Left cardiac atrium (tissue), 4 donors: Measurements from ENCODE around the gene RPL26. TPM values are rescaled to one million over a fixed set of nuclear protein-coding genes. Genes with fewer than 3 reads are reported as not detected.
"Not testable (repeated sequence)": the region's sequence is repeated elsewhere in the genome, so short reads cannot be mapped to it uniquely, and the experiment has no call there.

Source experiments
- ATAC-seq, 2 donors: fragments of 200-7000 bp; cut with Tn5 transposase; one replicate each; pipeline ENCODE4 v1.9.1; 2020; ENCODE audit warnings: mild to moderate bottlenecking in 2 of 2, moderate library complexity in 2 of 2
- DNase-seq: peaks from one replicate; pipeline ENCODE4 v3.0.0-alpha.2; 2020
- intact Hi-C, 2 donors: fragments of 100-400 bp; cut with DNase I; formaldehyde crosslinking; loops; one replicate each; pipeline versions ENCODE4 v1.14.1 to v1.15.1; 2022 to 2023
- total RNA-seq, 2 donors: library from RNA; stranded (reverse); fragmentation: NEBNext Ultra II Directional; extraction: Animal tissue kit (Norgen Biotek cat#: 25700); gene quantifications; one replicate each; pipeline ENCODE4 v1.2.1, GENCODE V29; 2021
- donor health status: DM: no; HTN: yes; CAD: no.
- donor health status: DM: no; HTN: yes; CAD: no; lungs with severe emphysema.
- donor health status: DM: yes; HTN: yes; CAD: no.
- donor health status: Dilated cardiomyopathy.

Gene RPL26
- total RNA-seq, 2 donors from 2014 or later: 1,025 to 1,062 TPM

DNA sequence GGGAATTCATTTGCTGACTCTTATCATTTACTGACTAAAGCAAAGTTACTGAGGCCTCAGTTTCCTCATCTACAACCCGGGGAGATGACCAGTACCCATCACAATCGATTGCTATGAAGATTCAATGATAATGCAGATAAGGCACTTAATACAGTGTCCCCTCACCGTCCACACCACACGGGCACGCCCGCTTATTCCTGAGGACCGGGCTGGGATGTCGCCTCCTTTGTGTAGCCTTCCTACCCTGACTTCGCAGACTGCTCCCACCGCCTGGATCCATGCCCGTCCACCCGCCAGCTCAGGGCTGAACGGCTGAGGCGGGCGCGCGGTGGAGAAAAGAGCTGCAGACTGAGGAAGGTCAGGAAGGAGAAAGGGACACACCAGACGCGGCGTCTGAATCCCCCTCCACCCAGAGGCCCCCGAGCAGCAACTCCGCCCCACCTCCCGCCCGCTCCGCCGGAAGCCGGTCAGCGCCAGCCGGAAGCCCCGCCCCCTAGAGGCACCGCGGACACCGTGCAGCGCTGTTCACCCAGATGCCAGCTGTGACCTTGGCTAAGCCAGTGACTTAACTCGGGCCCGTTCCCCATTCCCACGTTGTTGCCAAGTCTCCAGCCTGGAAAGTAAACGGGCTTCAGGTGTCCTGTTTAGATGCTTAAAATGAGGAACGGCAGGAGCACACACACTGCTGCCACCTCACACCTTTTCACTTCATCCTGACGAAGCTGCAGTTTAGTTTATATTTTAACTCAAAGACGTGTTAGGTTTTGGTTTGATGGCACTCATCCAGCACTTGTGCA is 6.5 kb downstream of the RPL26 start, which contains the start of gene KRABD2:
KRABD2 (minus strand) TSS at position 434 of the 797 bp plus-strand sequence.
- intact Hi-C loops: loop anchor here in 1 of 2 donors (5.0 kb wide), 1 partner anchor 64 kb away; the partner anchor contains the start of gene ARHGEF15
- ATAC-seq (peak; percentile 98), DNase-seq (peak; percentile 93)

DNA sequence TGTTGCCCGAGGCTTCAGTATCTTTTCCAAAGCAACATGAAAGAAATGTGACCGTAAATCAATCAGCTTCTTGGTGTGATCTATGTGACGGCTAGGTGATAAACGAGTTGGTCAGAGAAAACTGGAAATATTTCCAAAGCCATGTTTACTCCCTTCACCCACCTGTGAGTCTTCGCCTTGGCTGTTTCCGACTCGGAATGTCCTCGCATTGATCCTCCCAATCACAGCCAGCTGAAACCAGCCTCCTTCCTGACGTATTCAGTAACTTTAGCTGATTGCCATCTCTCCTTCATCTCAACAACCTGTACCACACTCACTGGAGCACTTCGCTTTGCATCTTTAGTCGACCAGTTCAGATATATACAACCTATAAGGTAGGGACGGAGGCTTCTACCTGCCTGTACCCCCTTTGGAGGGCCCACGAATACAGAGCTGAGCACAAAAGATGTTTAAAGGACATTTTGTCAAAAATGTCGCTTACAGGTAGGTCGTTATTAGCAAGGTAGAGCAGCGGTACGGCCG is 7.2 kb downstream of the RPL26 start:
- ATAC-seq (peak; percentile 12 to 13), DNase-seq (no peak)
- intact Hi-C loops: loop anchor here in 1 of 2 donors (5.0 kb wide), 1 partner anchor 63 kb away; the partner anchor contains the start of gene ARHGEF15

DNA sequence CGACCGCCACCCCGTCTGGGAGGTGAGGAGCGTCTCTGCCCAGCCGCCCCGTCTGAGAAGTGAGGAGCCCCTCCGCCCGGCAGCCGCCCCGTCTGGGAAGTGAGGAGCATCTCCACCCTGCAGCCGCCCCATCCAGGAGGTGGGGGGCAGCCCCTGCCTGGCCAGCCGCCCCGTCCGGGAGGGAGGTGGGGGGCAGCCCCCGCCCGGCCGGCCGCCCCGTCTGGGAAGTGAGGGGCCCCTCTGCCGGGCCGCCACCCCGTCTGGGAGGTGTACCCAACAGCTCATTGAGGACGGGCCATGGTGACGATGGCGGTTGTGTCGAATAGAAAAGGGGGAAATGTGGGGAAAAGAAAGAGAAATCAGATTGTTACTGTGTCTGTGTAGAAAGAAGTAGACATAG is 9.1 kb downstream of the RPL26 start:
- DNase-seq, intact Hi-C loops, ATAC-seq: not testable (repeated sequence)

DNA sequence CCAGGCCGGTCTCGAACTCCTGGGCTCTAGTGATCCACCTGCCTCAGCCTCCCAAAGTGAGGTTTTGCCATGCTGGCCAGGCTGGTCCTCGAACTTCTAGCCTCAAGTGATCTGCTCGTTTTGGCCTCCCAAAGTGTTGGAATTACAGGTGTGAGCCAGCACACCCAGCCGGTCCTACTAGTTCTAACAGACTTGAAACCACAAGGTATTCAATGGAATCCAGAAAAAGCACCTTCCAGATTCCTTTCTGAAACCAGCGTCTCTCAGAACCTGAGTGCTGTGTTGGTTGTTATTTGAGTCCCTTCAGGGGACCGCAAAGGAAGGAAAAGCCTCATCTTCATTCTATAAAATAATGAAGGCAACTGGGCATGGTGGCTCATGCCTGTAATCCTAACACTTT is 10.6 kb downstream of the RPL26 start:
- ATAC-seq (no peak), DNase-seq (no peak)
- intact Hi-C loops: no loop called here

DNA sequence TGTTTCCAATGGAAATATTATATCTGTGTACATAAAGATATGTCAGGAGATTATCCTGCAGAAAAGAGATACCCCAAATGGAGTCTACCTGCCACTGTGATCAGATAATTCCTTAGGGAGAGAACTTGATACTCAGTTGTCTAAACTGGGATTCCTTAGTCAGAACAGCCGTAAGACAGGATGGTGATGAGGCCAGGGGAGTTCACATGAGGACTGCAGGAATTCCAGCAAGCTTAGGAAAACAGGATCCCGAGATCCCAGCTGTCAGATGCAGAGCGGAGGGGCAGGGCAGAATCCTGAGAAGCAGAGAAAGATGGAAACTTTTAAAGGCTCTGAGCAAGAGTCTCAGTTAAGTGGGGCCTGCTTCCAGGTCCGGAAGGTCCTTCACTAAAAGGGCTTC is 11.2 kb downstream of the RPL26 start:
- intact Hi-C loops: no loop called here
- DNase-seq (no peak), ATAC-seq (no peak)

DNA sequence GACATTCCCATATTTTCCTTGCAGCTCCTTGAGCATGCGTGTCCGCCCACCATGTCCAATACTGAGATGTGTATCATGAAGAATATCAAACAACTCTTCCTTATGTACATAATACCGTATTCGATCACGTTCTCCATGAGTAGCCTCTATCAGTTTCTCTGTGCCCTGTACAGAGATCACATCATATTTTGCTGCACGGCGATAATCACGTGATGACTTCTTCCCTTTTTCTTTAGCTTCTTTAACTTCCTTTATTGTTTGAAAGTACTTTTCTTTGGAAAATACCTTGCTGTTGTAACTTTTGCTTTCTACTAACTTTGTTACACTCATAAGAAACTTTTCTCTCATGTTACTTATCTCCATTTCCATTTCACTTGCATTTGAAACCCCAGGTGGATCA is 13.0 kb downstream of the RPL26 start:
- ATAC-seq (no peak), DNase-seq (no peak)
- intact Hi-C loops: no loop called here

DNA sequence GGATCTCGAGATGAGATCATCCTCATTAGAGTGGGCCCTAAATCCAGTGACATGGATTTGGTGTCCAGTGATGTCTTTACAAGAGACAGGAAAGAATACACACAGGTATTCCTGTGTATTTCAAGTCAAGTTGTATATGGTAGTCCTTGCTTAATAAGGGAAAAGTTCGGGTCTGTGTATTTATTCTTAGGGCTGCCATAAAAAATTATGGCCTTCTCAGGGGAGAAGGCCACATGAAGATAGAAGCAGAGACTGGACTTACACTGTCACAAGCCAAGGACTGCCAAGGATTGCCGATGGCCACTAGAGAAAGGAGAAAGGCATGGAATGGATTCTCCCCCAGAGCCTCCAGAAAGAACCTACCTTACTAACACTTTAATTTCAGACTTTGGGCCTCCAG is 14.8 kb downstream of the RPL26 start:
- intact Hi-C loops: no loop called here
- ATAC-seq (no peak), DNase-seq (no peak)

DNA sequence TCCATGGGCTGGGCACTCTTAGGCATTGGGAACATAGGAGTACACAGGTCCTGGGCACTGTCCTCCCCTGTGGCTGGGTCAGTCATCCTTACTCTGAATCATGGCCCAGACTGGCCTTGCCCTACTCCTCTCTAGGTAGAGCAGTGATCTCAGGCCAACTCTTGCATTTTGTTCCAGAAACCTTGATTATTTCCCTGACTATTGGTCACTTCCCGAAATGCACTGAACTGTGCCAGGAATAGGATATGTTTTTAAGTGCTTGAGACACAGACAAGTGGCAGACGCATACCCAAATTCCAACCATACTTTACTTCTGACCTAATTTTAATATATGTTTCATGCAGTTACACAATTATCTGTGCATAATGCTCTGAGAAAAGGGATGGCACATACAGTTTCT is 16.8 kb downstream of the RPL26 start:
- ATAC-seq (peak; percentile 32 to 55), DNase-seq (peak; percentile 29)
- intact Hi-C loops: no loop called here

DNA sequence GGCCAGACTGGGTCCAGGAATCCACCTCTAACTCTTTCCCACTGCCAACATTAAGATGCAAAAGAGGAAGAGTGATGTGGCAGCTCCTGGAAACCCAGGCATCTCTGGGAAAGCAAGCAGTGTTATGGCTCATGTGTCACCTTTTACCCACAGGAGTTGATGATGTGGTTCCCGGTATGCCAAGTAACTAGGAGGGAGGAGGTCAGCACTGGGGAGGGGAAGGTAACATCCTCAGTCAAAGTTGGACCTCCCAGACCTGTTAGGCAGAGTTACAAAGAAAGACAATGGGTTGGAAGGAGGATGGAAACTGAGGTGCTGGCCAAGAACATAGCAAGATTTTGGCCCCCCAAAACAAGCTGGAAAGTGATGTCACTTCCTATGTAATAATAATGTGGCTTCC is 17.9 kb downstream of the RPL26 start:
- DNase-seq (no peak), ATAC-seq (peak; percentile 56 to 62)
- intact Hi-C loops: no loop called here

DNA sequence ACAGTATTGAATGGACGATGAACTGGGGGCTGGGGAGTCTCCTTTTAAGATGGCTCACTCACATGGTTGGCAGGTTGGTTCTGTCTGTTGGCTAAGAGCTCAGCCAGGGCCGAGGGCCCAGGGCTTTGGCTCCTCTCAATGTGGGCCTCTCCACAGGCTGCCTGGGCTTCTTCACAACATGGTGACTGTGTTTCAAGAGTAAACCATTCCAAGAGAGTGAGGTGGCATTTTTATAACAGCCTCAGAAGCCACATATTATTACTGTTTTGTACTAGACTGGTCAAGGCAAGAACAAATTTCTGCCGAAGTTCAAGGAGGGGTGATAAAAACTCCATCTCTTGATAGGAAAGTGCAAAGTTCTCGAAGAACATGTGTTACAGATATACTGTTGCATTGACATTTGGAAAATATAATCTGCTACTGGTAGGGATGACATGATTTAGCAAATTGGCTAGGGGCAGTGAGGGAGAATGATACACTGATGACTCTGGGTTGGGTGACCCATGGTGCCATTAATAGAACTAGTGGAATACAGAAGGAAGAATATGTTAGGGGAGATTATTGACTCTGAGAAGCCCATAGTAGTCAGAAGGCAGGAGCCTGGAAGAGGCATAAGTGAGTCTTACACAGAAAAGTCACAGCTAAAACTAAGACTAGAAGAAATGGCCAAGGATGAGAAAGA is 20.2 kb downstream of the RPL26 start:
- no peak for ATAC-seq
- no peak for DNase-seq
- intact Hi-C loops: no loop called here

DNA sequence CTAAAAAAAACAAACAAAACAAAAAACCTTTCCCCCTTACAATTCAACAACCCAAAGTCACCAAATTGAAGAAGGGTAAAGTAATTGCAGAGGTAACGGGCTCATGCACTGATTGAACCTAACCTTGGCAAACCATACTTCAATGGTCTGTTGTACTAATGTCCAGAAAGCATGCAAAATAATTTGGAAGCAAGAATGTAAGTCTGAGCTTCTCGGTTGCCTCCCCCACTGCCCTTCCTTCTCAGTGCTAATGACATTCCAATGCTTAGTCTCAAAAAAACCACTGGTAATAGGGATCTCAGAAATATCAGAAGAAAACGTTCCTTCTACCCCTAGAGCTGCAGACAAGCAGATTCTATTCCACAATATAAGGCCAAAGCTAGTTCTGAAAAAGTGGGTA is 22.2 kb downstream of the RPL26 start:
- ATAC-seq: no peak
- intact Hi-C loops: no loop called here
- no peak for DNase-seq

DNA sequence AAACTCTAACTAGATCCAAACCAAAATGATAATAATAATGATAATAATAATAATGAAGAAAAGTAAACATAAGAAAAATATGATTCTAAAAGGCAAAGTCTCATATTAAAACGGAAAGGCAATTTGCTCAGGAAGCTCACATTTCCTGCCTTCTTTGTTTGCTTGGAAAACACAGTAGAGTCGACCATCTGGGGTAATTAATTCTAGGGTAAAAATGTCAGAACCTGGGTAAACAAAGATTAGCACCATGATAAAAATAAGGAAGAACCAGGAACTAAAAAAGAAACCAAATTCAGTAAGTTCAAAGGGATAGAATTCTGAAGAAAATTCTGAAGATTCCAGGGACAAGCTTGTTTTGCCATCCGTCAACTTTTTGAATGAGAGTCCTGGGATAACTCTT is 22.7 kb downstream of the RPL26 start:
- ATAC-seq (peak in 1 of 2 donors; percentile 25), DNase-seq (no peak)
- intact Hi-C loops: no loop called here

DNA sequence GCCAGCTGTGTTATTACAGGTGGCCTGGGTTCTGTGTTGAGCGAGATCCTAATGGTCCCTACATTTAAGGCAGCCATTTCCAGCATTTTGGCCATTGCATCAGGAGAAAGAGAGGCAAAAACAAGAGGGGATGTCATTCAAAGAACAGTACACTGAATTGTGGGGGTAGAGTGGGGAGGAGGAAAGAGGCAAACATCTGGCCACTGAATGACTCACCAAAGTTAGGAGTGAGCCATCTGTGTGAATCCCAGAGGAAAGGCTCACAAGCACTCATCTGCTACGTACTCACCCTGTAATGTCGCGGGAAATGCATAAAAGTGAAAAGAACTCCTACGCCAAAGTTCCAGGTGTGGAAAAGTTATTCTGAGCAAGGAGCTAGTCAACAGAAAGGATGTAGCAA is 23.2 kb downstream of the RPL26 start:
- DNase-seq: no peak
- intact Hi-C loops: no loop called here
- ATAC-seq: peak; percentile 74 to 85

DNA sequence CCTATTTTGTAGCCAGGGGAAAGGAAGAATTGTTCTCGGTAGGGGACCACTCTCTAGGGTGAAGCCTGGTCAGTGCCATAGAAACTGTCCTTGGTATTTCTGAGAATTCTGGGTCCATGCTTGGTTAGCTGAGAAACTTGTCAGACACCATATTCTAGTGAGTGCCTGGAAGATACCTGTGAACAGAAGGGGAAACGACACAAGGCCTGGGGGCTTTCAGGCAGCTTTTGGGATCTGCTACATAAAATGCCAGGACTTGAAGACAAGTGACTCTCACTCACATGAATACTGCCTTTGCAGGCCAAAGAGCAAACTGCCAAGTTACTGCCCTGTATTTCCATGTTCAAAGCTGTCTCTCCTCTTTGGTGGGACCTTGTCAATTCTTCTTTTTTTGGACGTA is 25.1 kb downstream of the RPL26 start:
- intact Hi-C loops: no loop called here
- ATAC-seq (no peak), DNase-seq (no peak)

DNA sequence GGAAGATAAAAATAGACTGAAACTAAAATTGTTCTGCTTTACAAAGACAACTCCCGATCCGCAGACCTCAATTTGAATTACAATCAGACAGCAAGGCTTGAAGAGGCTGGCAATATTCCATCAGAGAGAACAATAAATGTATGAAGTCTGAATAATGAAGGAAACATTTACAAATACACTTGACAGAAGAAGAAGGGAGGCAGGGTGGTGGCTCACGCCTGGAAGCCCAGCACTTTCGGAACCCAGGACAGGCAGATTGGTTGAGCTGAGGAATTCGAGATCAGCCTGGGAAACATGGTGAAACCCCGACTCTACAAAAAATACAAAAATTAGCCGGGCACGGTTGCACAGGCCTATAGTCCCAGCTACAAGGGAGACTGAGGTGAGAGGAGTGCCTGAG is 28.8 kb downstream of the RPL26 start:
- DNase-seq (no peak), ATAC-seq (no peak)
- intact Hi-C loops: no loop called here

DNA sequence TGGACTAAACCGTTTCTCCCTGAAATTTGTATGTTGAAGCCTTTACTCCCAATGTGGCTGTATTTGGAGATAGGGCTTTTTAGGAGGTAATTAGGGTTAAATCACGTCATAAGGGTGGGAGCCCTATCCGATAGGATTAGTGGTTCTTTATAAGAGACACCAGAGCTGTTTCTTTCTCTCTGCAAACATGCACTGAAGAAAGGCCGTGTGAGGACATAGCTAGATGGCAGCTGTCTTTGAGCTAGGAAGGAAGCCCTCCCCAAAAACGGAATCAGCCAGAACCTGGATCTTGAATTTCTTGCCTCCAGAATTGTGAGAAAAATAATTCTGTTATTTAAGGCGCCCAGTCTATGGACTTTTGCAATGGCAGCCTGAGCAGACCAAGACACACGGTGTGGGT is 29.3 kb downstream of the RPL26 start:
- ATAC-seq (no peak), DNase-seq (no peak)
- intact Hi-C loops: no loop called here

DNA sequence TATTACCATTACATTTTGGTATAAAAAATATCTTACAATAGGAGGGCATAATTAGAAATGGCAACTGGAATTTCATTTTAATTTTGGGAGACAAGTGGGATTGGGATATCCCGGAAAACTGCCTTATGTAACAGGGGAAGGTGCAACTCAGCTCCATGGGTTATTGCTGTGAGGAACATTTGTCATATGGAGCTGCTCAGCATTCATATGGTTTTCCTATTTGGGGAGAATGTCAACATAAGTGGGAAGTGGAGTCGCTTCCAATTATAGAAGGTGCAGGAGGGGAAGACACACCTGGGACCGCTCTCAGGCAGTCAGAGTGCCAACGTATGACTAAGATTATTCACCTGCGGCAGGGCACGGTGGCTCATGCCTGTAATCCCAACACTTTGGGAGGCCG is 32.7 kb downstream of the RPL26 start:
- DNase-seq: no peak
- no peak for ATAC-seq
- intact Hi-C loops: no loop called here

DNA sequence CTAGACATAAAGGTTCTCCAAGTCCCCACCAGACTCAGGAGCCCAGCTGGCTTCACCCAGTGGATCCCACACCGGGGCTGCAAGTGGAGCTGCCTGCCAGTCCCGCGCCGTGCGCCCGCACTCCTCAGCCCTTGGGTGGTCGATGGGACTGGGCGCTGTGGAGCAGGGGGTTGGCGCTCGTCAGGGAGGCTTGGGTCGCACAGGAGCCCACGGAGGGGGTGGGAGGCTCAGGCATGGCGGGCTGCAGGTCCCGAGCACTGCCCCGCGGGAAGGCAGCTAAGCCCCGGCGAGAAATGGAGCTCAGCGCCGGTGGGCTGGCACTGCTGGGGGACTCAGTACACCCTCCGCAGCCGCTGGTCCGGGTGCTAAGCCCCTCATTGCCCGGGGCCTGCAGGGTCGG is 36.0 kb downstream of the RPL26 start:
- ATAC-seq, DNase-seq, intact Hi-C loops: not testable (repeated sequence)

DNA sequence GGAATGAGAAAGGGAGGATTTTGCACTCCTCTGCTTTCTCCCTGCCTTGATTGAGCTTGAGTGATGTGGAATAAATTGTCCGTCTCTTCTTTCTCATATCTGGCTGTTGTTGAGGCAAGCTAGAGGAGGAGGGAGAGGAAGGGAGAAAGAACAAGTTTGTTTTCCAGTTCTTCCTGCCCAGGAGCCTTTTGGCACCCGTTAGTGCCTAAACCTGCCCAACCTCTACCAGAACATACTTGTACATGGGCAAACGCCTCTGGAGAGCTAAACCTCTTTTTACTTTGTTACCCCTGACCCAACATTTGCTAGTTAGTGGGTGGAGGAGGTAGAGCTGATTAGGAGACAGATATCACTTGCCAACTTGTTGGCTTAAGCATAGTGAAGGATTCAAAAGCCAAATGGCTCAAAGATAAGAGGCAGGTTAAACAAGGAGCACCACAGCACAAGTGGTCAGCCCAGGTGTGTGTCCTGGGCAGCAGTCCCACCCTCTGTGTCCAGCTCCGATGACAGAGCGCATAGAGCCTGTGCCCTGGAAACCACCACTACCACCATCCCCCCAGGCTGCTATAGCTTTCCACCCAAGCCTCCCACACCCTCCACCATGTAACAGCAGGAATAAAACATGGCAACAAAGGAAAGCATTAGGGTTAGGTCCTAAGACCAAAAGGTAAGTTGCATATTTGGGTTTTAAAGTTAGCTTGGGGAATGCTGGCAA is 36.9 kb downstream of the RPL26 start:
- ATAC-seq (no peak), DNase-seq (no peak)
- intact Hi-C loops: no loop called here
